Measurements from ENCODE around the gene GFRA3.

DNA sequence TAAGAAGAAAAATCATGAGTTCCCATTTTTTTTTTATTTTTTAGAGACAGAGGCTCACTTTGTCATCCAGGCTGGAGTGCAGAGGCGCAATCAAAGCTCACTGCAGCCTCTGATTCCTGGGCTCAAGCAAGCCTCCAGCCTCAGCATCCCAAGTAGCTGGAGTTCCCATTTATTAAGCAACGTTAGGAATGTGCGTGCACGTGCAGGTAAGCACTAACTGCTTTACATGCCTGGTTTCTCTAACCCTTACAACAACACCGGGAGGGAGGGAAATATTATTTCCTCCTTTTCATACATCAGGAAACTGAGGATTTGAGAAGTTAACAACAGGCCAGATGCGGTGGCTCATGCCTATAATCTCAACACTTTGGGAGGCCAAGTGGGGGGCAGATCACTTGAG, 45.0 kb downstream of the GFRA3 start:
- TF ChIP-seq, protein P1, sequence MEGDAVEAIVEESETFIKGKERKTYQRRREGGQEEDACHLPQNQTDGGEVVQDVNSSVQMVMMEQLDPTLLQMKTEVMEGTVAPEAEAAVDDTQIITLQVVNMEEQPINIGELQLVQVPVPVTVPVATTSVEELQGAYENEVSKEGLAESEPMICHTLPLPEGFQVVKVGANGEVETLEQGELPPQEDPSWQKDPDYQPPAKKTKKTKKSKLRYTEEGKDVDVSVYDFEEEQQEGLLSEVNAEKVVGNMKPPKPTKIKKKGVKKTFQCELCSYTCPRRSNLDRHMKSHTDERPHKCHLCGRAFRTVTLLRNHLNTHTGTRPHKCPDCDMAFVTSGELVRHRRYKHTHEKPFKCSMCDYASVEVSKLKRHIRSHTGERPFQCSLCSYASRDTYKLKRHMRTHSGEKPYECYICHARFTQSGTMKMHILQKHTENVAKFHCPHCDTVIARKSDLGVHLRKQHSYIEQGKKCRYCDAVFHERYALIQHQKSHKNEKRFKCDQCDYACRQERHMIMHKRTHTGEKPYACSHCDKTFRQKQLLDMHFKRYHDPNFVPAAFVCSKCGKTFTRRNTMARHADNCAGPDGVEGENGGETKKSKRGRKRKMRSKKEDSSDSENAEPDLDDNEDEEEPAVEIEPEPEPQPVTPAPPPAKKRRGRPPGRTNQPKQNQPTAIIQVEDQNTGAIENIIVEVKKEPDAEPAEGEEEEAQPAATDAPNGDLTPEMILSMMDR (IDR thresholded peaks at IDR 0.05), result no peak
- TF ChIP-seq POLR2A (IDR thresholded peaks at IDR 0.05), result no peak

Measured in right lobe of liver (tissue), 4 donors.